Measurements from ENCODE around the gene CPNE6. TPM values are rescaled to one million over a fixed set of nuclear protein-coding genes. Genes with fewer than 3 reads are reported as not detected.

Gene CPNE6
- total and polyA plus RNA-seq, 4 experiments from 2014 or later = 0.04 TPM; not detected in 3

DNA sequence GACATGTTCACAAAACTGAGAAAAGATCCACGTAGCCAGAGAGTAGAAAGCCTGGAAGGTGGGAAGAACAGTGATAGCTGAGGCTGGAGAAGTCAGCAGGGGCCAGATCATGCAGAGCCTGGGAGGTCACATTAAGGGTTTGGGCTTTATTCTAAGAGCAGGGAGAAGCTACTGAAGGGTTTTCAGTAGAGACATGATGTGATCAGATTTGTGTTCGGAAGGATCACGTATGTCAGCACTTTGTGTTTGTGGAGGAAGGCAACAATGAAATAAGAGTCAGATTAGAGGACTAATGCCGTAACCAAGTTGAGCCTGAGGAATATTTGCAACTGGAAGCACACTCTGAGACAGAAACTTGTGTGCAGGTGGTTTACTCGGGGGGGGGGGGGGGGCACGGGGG, 18.5 kb downstream of the CPNE6 start:
- H3K27ac Mint-ChIP-seq = no peak overlapping the region
- Histone ChIP-seq H3K4me1 (ENCODE audit: insufficient read depth, low read length) (peaks cover 13% of the 10 kb centered on the region), H3K36me3 (ENCODE audit: insufficient read depth, low read length) (no peaks in the 10 kb centered on the region), H3K9me3 (ENCODE audit: control insufficient read depth in 1 of 2, low read length in 2 of 2) (no peaks in the 10 kb centered on the region), H3K27me3 (ENCODE audit: insufficient read depth, low read length) (no peaks in the 10 kb centered on the region), H3K4me3 (ENCODE audit: low read length in 2 of 2) (no peak overlapping the region), H3K27ac (ENCODE audit: low read depth, low read length) (no peak overlapping the region)
- DNase-seq = no peak
- no peak overlapping the region for H3K4me3 Mint-ChIP-seq
- peaks cover 0 to 3% (median 0%) of the 10 kb centered on the region in 8 donors for H3K9me3 Mint-ChIP-seq
- intact Hi-C loops (cut with micrococcal nuclease) = loop anchor here (1.0 to 10.0 kb wide), 7 partner anchors 9 to 105 kb away; partner anchors contain the start of genes DHRS4L2, EMC9, IRF9 and PSME2
- no peaks in the 10 kb centered on the region for H3K27me3 Mint-ChIP-seq
- peaks cover 10 to 29% (median 18%) of the 10 kb centered on the region in 4 donors for H3K4me1 Mint-ChIP-seq
- CTCF ChIA-PET (ENCODE audit: partially characterized antibody) = interaction anchor here (0.7 to 12.2 kb wide), 21 partner anchors 12 to 153 kb away, joined by 3 to 475 read pairs (median 5); partner anchors contain the start of genes CARMIL3, DCAF11, EMC9 and NRL
- H3K36me3 Mint-ChIP-seq = peaks cover 0 to 6% of the 10 kb centered on the region in 2 donors
- POLR2A ChIA-PET (ENCODE audit: partially characterized antibody) = interaction anchor here (0.9 to 8.8 kb wide), 6 partner anchors 8 to 57 kb away, joined by 3 to 137 read pairs (median 27); partner anchors contain the start of genes DCAF11, NRL and RNF31

DNA sequence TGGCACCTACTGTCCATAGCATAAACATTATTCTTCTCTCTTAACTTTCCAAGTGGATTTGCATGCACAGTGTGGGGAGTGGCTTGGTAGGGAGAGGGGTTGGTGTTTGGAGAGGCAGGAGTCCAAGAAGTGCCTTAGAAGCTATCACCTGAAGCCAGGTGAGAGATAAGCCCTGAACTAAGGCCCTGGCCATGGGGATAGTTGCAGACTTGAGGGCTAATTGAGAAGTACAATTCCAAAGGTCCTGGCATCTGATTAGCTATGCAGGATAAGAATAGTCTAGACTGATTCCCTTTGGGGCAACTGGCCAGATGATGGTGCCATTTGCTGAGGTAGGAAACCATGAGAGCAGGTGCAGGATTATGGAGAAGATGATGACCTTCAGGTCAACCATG, 20.7 kb downstream of the CPNE6 start:
- peaks cover 21 to 47% (median 33%) of the 10 kb centered on the region in 4 donors for H3K4me1 Mint-ChIP-seq
- CTCF ChIA-PET (ENCODE audit: partially characterized antibody) = interaction anchor here (0.8 to 12.2 kb wide), 8 partner anchors 13 to 218 kb away, joined by 3 to 475 read pairs (median 16); partner anchors contain the start of genes CARMIL3, DCAF11, IRF9 and LTB4R2
- Histone ChIP-seq H3K27ac (ENCODE audit: low read depth, low read length) (no peak overlapping the region), H3K27me3 (ENCODE audit: insufficient read depth, low read length) (no peaks in the 10 kb centered on the region), H3K9me3 (ENCODE audit: control insufficient read depth in 1 of 2, low read length in 2 of 2) (no peaks in the 10 kb centered on the region), H3K36me3 (ENCODE audit: insufficient read depth, low read length) (peaks cover 5% of the 10 kb centered on the region), H3K4me1 (ENCODE audit: insufficient read depth, low read length) (peaks cover 26% of the 10 kb centered on the region), H3K4me3 (ENCODE audit: low read length in 2 of 2) (no peak overlapping the region)
- H3K9me3 Mint-ChIP-seq = no peaks in the 10 kb centered on the region
- H3K4me3 Mint-ChIP-seq = peak overlapping the region in 6 of 8 donors; percentile 1 to 98 (median 58)
- peaks cover 0 to 16% of the 10 kb centered on the region in 2 donors for H3K36me3 Mint-ChIP-seq
- POLR2A ChIA-PET (ENCODE audit: partially characterized antibody) = interaction anchor here (0.7 to 8.8 kb wide), 7 partner anchors 10 to 121 kb away, joined by 4 to 137 read pairs (median 29); partner anchors contain the start of genes CARMIL3, CHMP4A, DCAF11 and IRF9
- DNase-seq = no peak
- intact Hi-C loops (cut with micrococcal nuclease) = loop anchor here (10.0 kb wide), 1 partner anchor 53 kb away; the partner anchor contains the start of genes EMC9, PSME2 and RNF31
- H3K27ac Mint-ChIP-seq = peak overlapping the region in 2 of 7 donors; percentile 82 to 84
- H3K27me3 Mint-ChIP-seq = no peaks in the 10 kb centered on the region

DNA sequence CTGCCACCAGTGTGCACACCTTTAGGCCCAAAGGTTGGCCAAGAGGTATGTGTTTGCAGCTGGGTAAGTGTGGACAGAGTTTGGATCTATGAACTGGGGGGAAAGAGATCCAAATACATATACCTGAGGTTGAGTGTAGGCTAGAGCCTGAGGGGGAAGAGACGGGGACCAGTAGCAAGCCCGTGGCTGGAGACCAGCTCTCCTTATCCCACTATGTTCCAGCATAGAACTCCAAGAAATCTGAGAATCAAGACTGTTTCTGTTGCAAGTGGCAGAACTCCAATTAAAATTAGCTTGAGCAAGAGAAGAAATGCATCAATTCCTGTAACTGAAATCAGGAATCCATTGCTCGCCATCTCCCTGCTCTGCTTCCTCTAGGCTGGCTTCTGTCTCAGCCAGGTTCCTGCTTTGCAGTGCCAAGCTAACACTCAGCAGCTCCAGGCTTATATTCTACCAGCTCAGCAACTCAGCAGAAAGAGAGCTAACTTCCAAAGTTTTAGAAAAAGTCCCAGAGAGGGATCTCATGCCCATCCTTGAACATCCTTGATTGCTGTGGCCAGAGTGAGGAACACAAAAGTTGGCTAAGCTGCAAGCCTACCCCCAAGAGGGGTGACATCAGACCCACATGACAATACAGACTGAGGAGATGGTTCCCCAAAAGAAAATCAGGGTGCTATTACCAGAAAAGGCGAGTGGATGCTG, 21.3 kb downstream of the CPNE6 start:
- Mint-ChIP-seq H3K9me3 (no peaks in the 10 kb centered on the region), H3K27ac (peak overlapping the region in 5 of 7 donors; percentile 82 to 98 (median 86)), H3K27me3 (no peaks in the 10 kb centered on the region), H3K4me3 (peak overlapping the region; percentile 91 to 100 (median 98)), H3K4me1 (peaks cover 21 to 47% (median 33%) of the 10 kb centered on the region in 4 donors), H3K36me3 (peaks cover 0 to 16% of the 10 kb centered on the region in 2 donors)
- H3K4me1 ChIP-seq (ENCODE audit: insufficient read depth, low read length) = peaks cover 26% of the 10 kb centered on the region
- H3K9me3 ChIP-seq (ENCODE audit: control insufficient read depth in 1 of 2, low read length in 2 of 2) = no peaks in the 10 kb centered on the region
- no peaks in the 10 kb centered on the region for H3K27me3 ChIP-seq (ENCODE audit: insufficient read depth, low read length)
- CTCF ChIA-PET (ENCODE audit: partially characterized antibody) = interaction anchor here (0.8 to 12.2 kb wide), 7 partner anchors 13 to 217 kb away, joined by 3 to 475 read pairs (median 26); partner anchors contain the start of genes CARMIL3, DCAF11, IRF9 and LTB4R2
- H3K27ac ChIP-seq (ENCODE audit: low read depth, low read length) = no peak overlapping the region
- no peak for DNase-seq
- peaks cover 5% of the 10 kb centered on the region for H3K36me3 ChIP-seq (ENCODE audit: insufficient read depth, low read length)
- intact Hi-C loops (cut with micrococcal nuclease) = loop anchor here (10.0 kb wide), 1 partner anchor 52 kb away; the partner anchor contains the start of genes EMC9, PSME2 and RNF31
- H3K4me3 ChIP-seq (ENCODE audit: low read length in 2 of 2) = no peak overlapping the region
- POLR2A ChIA-PET (ENCODE audit: partially characterized antibody) = interaction anchor here (0.7 to 8.8 kb wide), 9 partner anchors 10 to 120 kb away, joined by 4 to 137 read pairs (median 20); partner anchors contain the start of genes CARMIL3, CHMP4A, DCAF11 and IRF9

DNA sequence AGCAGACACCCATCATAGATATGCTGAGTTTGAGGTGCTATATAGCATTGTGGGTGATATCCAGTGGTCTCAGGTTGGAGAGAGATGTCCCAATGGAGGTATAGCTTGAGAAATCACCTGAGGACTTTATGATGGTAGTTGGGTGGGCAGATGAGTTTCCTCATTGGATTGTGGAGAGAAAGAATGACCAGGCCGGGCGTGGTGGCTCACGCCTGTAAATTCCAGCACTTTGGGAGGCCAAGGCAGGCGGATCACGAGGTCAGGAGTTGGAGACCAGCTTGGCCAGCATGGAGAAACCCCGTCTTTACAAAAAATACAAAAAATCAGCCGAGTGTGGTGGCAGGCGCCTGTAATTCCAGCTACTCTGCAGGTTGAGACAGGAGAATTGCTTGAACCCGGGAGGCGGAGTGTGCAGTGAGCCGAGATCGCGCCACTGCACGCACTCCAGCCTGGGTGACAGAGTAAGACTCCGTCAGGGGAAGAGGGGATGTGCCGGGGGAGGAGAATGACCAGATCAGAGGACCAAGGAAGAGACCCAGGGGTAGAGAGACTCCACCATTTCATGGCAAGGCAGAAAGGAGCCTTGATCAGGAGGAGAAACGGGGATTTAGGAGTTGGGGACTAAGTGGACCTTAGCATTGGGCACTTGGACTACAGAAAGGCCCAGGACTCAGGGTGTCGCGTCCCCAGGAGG, 22.0 kb downstream of the CPNE6 start:
- ChIA-PET POLR2A (ENCODE audit: partially characterized antibody) (interaction anchor here (0.7 to 8.8 kb wide), 15 partner anchors 11 to 337 kb away, joined by 3 to 137 read pairs (median 8); partner anchors contain the start of genes CARMIL3, CHMP4A, DCAF11 and DHRS1), CTCF (ENCODE audit: partially characterized antibody) (interaction anchor here (1.0 to 12.2 kb wide), 8 partner anchors 12 to 338 kb away, joined by 3 to 475 read pairs (median 16); partner anchors contain the start of genes CARMIL3, DCAF11, IRF9 and NRL)
- Histone ChIP-seq H3K27ac (ENCODE audit: low read depth, low read length) (peak overlapping the region; percentile 84), H3K9me3 (ENCODE audit: control insufficient read depth in 1 of 2, low read length in 2 of 2) (no peaks in the 10 kb centered on the region), H3K36me3 (ENCODE audit: insufficient read depth, low read length) (peaks cover 5% of the 10 kb centered on the region), H3K27me3 (ENCODE audit: insufficient read depth, low read length) (no peaks in the 10 kb centered on the region), H3K4me1 (ENCODE audit: insufficient read depth, low read length) (peaks cover 26% of the 10 kb centered on the region), H3K4me3 (ENCODE audit: low read length in 2 of 2) (peak overlapping the region in 1 of 2 donors; percentile 82)
- Mint-ChIP-seq H3K36me3 (peaks cover 0 to 18% of the 10 kb centered on the region in 2 donors), H3K4me3 (peak overlapping the region; percentile 91 to 100 (median 98)), H3K27me3 (no peaks in the 10 kb centered on the region), H3K4me1 (peaks cover 21 to 47% (median 33%) of the 10 kb centered on the region in 4 donors), H3K27ac (peak overlapping the region; percentile 82 to 98 (median 87)), H3K9me3 (no peaks in the 10 kb centered on the region)
- DNase-seq = no peak
- intact Hi-C loops (cut with micrococcal nuclease) = loop anchor here (10.0 kb wide), 1 partner anchor 51 kb away; the partner anchor contains the start of genes EMC9, PSME2 and RNF31

DNA sequence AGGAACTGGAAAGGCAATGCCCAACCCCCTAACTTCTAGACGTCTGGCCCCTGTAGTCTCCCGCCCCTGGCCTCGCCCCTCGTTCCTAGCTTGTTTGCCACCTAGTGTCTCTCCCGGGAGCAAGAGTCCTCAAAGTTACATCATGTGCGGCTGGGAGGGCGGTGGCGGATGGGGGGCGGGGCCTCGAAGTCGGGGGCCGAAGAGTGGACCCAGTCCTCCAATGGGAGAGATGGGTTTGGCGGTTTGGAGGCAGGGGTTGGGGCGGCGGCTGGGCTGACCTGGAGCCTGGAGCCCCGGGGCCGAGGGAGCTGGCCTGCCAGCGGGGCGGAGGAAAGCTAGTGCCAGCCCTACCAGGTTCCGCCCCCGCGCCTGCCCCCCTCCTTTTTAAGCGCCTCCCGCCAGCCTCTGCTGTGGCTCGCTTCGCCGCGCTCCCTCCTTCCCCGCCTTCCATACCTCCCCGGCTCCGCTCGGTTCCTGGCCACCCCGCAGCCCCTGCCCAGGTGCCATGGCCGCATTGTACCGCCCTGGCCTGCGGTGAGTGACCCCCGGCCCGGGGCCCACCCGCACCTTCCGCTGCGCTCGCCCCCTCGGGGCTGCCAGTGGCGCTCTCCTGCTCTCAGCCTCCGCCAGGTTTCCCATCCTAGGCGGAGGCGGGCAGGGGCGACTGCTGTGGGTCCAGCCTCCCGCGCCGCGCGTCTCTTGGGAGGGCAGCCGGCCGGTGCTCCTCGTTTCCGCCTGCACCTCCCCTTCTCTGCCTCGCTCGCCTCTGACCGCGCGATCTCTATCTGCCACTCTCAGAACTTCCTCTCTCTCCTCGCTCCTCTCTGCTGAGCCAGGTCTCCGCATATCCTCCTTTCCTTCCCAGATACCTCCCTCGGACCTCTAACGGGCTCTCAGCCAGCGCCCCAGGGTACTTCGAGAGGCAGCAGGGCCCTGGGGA, 22.8 kb downstream of the CPNE6 start, which contains the start of gene PCK2:
TSS of gene PCK2 (plus strand) at position 411 of the 940 bp plus-strand sequence. CDS start at position 506, 95 bp downstream.
- Mint-ChIP-seq H3K36me3 (peaks cover 0 to 18% of the 10 kb centered on the region in 2 donors), H3K4me1 (peaks cover 21 to 47% (median 33%) of the 10 kb centered on the region in 4 donors), H3K4me3 (peak within 1 kb of the TSS; percentile 91 to 100 (median 98)), H3K27me3 (no peaks in the 10 kb centered on the region), H3K9me3 (no peaks in the 10 kb centered on the region), H3K27ac (peak within 1 kb of the TSS; percentile 84 to 98 (median 97))
- peak; percentile 53 to 75 (median 61) for DNase-seq
- intact Hi-C loops (cut with micrococcal nuclease) = loop anchor here (1.0 to 10.0 kb wide), 6 partner anchors 13 to 67 kb away; partner anchors contain the start of genes DCAF11, EMC9, IRF9 and NRL
- peaks cover 26% of the 10 kb centered on the region for H3K4me1 ChIP-seq (ENCODE audit: insufficient read depth, low read length)
- H3K27ac ChIP-seq (ENCODE audit: low read depth, low read length) = peak within 1 kb of the TSS; percentile 84
- H3K9me3 ChIP-seq (ENCODE audit: control insufficient read depth in 1 of 2, low read length in 2 of 2) = no peaks in the 10 kb centered on the region
- H3K27me3 ChIP-seq (ENCODE audit: insufficient read depth, low read length) = no peaks in the 10 kb centered on the region
- peak within 1 kb of the TSS; percentile 82 to 90 for H3K4me3 ChIP-seq (ENCODE audit: low read length in 2 of 2)
- ChIA-PET POLR2A (ENCODE audit: partially characterized antibody) (interaction anchor here (0.7 to 8.8 kb wide), 19 partner anchors 12 to 791 kb away, joined by 3 to 137 read pairs (median 5); partner anchors contain the start of genes CARMIL3, CHMP4A, DCAF11 and DHRS1), CTCF (ENCODE audit: partially characterized antibody) (interaction anchor here (1.0 to 12.2 kb wide), 11 partner anchors 11 to 463 kb away, joined by 3 to 475 read pairs (median 5); partner anchors contain the start of genes CARMIL3, DCAF11, IRF9 and NRL)
- H3K36me3 ChIP-seq (ENCODE audit: insufficient read depth, low read length) = peaks cover 8% of the 10 kb centered on the region
